ENCODE results near the gene RFPL1.

The RFPL1 gene

GRCh38 chr22:29477723-29478318, 39.4 kb downstream of the RFPL1 start:
- TF ChIP-seq SIN3A (IDR thresholded peaks at IDR 0.05; ENCODE audit: borderline replicate concordance, insufficient read depth, low read length) (no peak), FOXP2 (optimal IDR thresholded peaks at IDR 0.05; ENCODE audit: borderline replicate concordance, extremely low read depth, extremely low read length, insufficient read depth) (no peak), POLR2AphosphoS5 (IDR thresholded peaks at IDR 0.05; ENCODE audit: low read depth, low read length) (no peak), TAF1 (IDR thresholded peaks at IDR 0.05; ENCODE audit: borderline replicate concordance, insufficient read depth, low read length) (no peak)
- TF ChIP-seq, protein P1, sequence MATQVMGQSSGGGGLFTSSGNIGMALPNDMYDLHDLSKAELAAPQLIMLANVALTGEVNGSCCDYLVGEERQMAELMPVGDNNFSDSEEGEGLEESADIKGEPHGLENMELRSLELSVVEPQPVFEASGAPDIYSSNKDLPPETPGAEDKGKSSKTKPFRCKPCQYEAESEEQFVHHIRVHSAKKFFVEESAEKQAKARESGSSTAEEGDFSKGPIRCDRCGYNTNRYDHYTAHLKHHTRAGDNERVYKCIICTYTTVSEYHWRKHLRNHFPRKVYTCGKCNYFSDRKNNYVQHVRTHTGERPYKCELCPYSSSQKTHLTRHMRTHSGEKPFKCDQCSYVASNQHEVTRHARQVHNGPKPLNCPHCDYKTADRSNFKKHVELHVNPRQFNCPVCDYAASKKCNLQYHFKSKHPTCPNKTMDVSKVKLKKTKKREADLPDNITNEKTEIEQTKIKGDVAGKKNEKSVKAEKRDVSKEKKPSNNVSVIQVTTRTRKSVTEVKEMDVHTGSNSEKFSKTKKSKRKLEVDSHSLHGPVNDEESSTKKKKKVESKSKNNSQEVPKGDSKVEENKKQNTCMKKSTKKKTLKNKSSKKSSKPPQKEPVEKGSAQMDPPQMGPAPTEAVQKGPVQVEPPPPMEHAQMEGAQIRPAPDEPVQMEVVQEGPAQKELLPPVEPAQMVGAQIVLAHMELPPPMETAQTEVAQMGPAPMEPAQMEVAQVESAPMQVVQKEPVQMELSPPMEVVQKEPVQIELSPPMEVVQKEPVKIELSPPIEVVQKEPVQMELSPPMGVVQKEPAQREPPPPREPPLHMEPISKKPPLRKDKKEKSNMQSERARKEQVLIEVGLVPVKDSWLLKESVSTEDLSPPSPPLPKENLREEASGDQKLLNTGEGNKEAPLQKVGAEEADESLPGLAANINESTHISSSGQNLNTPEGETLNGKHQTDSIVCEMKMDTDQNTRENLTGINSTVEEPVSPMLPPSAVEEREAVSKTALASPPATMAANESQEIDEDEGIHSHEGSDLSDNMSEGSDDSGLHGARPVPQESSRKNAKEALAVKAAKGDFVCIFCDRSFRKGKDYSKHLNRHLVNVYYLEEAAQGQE (IDR thresholded peaks at IDR 0.05; ENCODE audit: insufficient read depth in 1 of 2, low read depth in 2 of 2, low read length in 2 of 2): no peak

DNA sequence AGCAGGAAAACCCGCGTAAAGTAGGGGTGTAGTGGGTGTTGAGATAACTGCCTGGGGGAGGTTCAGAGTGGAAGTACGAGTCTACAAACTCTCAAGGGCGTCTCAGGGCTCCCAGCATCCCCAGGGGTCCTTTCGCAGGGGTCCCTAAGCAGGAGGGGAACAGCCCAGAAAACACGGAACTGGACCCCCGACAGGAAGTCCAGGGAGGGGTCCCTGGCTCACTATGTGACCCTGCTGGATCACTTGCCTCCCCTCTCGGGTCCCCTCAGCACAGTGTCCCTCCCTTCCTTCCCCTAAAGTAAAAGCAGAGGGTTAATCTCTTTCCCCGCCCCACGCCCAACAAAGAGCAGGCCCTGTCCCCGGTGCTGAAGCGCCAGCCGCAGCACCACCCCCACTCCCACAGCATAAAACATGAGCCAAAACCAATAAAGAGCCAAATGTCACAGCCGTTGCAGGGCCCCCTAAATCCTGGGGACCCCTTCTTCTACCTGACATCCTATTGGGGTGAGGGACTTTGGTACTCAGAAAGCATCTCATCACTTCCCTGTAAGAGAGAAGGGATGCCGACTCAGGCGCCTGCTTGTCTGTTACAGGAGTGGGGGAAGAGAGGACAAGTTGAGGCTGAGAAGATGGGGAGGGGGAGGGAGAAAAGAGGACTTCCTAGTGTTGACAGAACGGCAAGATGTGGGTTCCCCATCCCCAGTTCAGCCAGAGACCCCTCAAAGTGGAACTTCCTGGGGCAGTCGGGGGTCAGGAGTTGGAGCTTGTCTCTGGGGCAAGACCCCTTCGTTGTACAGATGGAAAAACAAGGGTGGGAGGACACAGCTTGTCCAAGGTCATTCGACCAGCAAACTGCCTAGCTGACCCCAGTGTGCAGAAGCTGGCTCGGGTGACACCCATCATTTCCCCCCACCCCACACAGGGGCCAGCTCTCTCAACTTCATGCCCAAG, 40.2 kb downstream of the RFPL1 start:
- TF ChIP-seq FOXP2 (optimal IDR thresholded peaks at IDR 0.05; ENCODE audit: borderline replicate concordance, extremely low read depth, extremely low read length, insufficient read depth) (no peak), SIN3A (IDR thresholded peaks at IDR 0.05; ENCODE audit: borderline replicate concordance, insufficient read depth, low read length) (no peak)
- TF ChIP-seq, protein P1 (IDR thresholded peaks at IDR 0.05; ENCODE audit: insufficient read depth in 1 of 2, low read depth in 2 of 2, low read length in 2 of 2): peak; percentile 87 to 95

DNA sequence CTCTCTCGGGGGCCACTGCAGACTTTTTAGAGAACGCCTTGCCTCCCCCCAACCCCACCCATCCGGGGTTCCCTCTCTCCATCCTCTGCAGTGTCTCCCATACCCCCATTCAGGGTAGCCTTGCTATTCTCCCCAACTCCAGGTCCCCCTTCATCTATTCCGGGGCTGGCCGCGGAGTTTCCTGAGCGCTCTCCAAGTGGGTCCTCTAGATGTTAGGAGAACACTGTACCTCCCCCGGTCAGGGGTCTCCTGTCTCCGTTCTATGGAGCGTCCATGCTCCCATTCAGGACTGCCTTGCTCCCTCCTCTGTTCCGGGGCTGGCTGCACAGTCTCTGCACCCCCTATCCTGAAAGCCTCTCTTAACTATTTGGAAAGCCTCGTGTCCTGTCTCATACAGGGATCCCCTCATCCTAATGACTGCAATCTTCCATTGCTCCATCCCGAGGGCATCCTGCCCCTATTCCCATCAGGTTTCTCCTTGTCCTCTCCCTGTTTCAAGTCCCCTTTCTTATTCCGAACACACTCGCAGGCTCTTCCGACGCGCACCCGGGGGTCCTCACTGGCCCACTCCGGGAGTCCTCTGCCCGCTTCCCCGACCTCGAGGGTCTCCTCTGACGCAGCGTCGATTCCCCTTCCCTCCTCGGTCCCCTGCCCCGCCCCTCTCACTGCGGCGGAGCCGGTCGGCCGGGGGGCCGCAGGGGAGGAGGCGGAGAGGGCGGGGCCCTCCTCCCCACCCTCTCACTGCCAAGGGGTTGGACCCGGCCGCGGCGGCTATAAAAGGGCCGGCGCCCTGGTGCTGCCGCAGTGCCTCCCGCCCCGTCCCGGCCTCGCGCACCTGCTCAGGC, 41.3 kb downstream of the RFPL1 start, which contains the start of gene NEFH:
Gene NEFH, plus strand, starts transcription at position 802 of the 845 bp plus-strand sequence. CDS start 45 bp downstream, outside the sequence.
- TF ChIP-seq, protein P1 (IDR thresholded peaks at IDR 0.05; ENCODE audit: insufficient read depth in 1 of 2, low read depth in 2 of 2, low read length in 2 of 2): no peak
- TF ChIP-seq SIN3A (IDR thresholded peaks at IDR 0.05; ENCODE audit: borderline replicate concordance, insufficient read depth, low read length): no peak
- TF ChIP-seq TAF1 (IDR thresholded peaks at IDR 0.05; ENCODE audit: borderline replicate concordance, insufficient read depth, low read length): no peak
- TF ChIP-seq POLR2AphosphoS5 (IDR thresholded peaks at IDR 0.05; ENCODE audit: low read depth, low read length): no peak
- TF ChIP-seq FOXP2 (optimal IDR thresholded peaks at IDR 0.05; ENCODE audit: borderline replicate concordance, extremely low read depth, extremely low read length, insufficient read depth): no peak

- TF ChIP-seq POLR2AphosphoS5 (IDR thresholded peaks at IDR 0.05; ENCODE audit: low read depth, low read length) (no peak), TAF1 (IDR thresholded peaks at IDR 0.05; ENCODE audit: borderline replicate concordance, insufficient read depth, low read length) (no peak), FOXP2 (optimal IDR thresholded peaks at IDR 0.05; ENCODE audit: borderline replicate concordance, extremely low read depth, extremely low read length, insufficient read depth) (no peak), SIN3A (IDR thresholded peaks at IDR 0.05; ENCODE audit: borderline replicate concordance, insufficient read depth, low read length) (no peak)
- TF ChIP-seq, protein P1 (IDR thresholded peaks at IDR 0.05; ENCODE audit: insufficient read depth in 1 of 2, low read depth in 2 of 2, low read length in 2 of 2): no peak
These were observed 41.8 kb downstream of the RFPL1 start for GRCh38 chr22:29480262-29480511.

All from PFSK-1 (cell line).